ENCODE results near the gene NOXO1. TPM values are rescaled to one million over a fixed set of nuclear protein-coding genes. Genes with fewer than 3 reads are reported as not detected.

Gene NOXO1
- total RNA-seq, 1 donor from 2014 or later, result 1.6 TPM

- no peak overlapping the region for H3K4me3 ChIP-seq (ENCODE audit: low read depth, low read length)
- TF ChIP-seq CTCF (IDR thresholded peaks at IDR 0.05; ENCODE audit: insufficient read depth, low read length, severe bottlenecking), result no peak
- no peak for FAIRE-seq
Observed at GRCh38 chr16:1947369-1947670, 33.9 kb downstream of the NOXO1 start.

DNA sequence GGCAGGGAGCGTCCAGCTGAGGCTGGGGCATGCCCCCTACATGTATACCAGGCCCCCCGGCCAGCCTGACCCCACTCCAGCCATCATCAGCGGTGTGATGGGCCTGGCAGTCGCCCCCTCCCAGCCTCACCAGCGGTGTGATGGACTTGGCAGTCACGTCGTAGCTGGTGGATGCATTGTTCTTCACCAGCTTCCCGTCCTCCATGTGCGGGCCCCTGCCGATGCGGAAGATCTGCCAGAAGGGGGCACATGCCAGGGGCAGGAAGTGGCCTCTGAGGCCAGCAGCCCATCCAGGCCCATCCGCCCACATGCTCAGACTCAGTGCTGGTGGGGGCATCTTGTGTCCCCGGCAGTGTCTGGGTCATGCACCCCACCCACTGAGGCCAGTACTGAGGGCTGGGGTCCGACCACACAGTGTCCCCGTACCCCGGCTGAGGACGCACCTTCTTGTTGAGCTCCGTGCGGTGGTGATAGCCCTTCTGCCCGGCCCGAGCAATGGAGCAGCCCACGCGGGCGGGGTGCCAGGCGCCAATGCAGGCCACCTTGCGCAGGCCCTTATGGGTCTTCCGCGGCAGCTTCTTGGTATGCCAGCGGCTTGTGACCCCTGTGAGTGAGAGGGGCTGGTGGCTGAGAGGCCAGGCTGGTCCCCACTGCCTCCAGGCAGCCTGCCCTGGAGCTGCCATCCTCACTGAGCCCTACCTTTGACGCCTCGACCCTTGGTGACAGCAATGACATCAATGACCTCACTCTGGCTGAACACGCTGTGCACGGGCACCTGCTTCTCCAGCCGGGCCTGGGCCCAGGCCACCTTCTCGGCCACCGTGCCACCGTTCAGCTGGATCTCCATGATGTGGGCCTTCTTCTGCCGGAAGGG is 34.5 kb downstream of the NOXO1 start:
- FAIRE-seq (no peak), DNase-seq (ENCODE audit: low read depth) (no peak)
- TF ChIP-seq CTCF (IDR thresholded peaks at IDR 0.05; ENCODE audit: insufficient read depth, low read length, severe bottlenecking), result no peak

More at GRCh38 chr16:1947369-1947670, 33.9 kb downstream of the NOXO1 start:
- DNase-seq (ENCODE audit: low read depth), result no peak
- Histone ChIP-seq H3K27me3 (ENCODE audit: control insufficient read depth, insufficient read depth, low read length) (no peaks in the 10 kb centered on the region), H3K36me3 (ENCODE audit: control insufficient read depth, insufficient read depth, low read length) (no peaks in the 10 kb centered on the region)

DNA sequence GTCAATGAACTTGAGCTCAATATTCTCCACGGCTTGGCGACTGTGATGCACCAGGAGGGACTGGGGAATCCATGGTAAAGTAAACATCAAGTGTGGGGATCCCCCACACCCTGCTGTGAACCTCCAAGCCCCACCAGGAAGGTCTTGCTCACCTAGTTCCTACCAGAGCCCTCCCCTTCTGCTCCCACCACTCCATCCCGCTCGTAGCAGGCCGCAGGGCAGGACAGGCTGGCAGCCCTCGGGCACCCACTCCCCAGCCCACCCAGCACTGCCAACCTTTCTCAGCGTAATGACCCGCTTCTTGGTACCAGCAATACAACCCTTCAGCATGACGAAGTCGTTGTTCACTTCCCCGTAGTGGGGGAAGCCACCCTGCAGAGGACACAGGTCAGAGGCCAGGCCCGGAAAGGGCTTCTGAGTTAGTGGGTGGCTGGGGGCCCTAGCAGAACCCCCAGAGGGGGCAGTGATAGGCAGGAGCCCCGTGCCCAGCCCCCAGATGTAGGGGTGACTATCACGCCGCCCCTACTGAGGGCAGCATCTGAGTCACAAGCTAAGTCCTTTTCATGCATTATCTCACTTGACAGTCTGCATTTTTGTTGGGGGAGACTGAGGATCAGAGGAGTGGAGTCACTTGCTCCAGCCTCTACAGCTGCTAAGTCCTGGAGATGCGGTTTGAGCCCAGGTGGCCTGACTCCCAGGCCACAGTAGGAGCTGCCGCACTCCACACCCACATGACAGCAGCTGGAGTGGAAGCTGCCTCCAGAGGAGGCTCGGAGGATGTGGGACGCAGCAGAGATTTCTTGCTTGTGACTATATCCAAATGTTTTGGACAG is 35.5 kb downstream of the NOXO1 start:
- Histone ChIP-seq H3K36me3 (ENCODE audit: control insufficient read depth, insufficient read depth, low read length) (no peaks in the 10 kb centered on the region), H3K27me3 (ENCODE audit: control insufficient read depth, insufficient read depth, low read length) (no peaks in the 10 kb centered on the region)
- FAIRE-seq, result no peak

More for the DNA sequence above, 34.5 kb downstream of the NOXO1 start:
- Histone ChIP-seq H3K4me3 (ENCODE audit: low read depth, low read length) (no peak overlapping the region), H3K27me3 (ENCODE audit: control insufficient read depth, insufficient read depth, low read length) (no peaks in the 10 kb centered on the region), H3K36me3 (ENCODE audit: control insufficient read depth, insufficient read depth, low read length) (no peaks in the 10 kb centered on the region)

DNA sequence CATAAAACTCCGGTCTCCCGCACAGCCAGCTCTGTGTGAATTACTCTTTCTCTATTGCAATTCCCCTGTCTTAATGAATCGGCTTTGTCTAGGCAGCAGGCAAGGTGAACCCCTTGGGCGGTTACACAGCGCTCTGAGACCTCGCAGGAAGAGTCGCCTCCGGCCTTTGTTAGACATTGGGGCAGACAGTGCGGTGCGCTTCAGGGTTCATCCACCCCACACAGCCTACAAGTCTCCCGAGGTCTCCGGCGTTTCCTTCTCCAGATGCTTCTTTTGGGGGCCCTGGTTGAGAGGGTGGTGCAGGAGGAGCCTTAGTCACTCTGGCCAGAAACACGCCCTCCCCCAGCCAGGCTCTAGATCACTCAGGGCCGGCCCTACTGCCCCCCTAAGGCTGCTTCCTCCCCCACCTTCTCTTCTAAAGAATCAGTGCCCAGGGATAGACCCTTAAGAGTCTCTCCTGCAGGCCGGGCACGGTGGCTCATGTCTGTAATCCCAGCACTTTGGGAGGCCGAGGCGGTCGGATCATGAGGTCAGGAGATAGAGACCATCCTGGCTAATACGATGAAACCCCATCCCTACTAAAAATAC is 36.6 kb downstream of the NOXO1 start:
- no peak for FAIRE-seq
- Histone ChIP-seq H3K27me3 (ENCODE audit: control insufficient read depth, insufficient read depth, low read length) (no peaks in the 10 kb centered on the region), H3K4me3 (ENCODE audit: low read depth, low read length) (no peak overlapping the region)

More for the DNA sequence above, 35.5 kb downstream of the NOXO1 start:
- H3K4me3 ChIP-seq (ENCODE audit: low read depth, low read length), result no peak overlapping the region
- DNase-seq (ENCODE audit: low read depth), result no peak
- no peak for TF ChIP-seq CTCF (IDR thresholded peaks at IDR 0.05; ENCODE audit: insufficient read depth, low read length, severe bottlenecking)

More for the DNA sequence above, 36.6 kb downstream of the NOXO1 start:
- no peak for TF ChIP-seq CTCF (IDR thresholded peaks at IDR 0.05; ENCODE audit: insufficient read depth, low read length, severe bottlenecking)
- H3K36me3 ChIP-seq (ENCODE audit: control insufficient read depth, insufficient read depth, low read length), result peaks cover 4% of the 10 kb centered on the region
- no peak for DNase-seq (ENCODE audit: low read depth)
